LNCAP (cell line): ENCODE data around the gene MCM6.

Source experiments
- CTCF ChIP-seq: fragments of 450-650 bp; IDR thresholded peaks from 2 replicates; pipeline ENCODE4 v1.5.1; 2017; ENCODE audit warnings: mild to moderate bottlenecking

Gene MCM6

GRCh38 chr2:135851858-135852257, 24.4 kb downstream of the MCM6 start:
- no peak for TF ChIP-seq CTCF

DNA sequence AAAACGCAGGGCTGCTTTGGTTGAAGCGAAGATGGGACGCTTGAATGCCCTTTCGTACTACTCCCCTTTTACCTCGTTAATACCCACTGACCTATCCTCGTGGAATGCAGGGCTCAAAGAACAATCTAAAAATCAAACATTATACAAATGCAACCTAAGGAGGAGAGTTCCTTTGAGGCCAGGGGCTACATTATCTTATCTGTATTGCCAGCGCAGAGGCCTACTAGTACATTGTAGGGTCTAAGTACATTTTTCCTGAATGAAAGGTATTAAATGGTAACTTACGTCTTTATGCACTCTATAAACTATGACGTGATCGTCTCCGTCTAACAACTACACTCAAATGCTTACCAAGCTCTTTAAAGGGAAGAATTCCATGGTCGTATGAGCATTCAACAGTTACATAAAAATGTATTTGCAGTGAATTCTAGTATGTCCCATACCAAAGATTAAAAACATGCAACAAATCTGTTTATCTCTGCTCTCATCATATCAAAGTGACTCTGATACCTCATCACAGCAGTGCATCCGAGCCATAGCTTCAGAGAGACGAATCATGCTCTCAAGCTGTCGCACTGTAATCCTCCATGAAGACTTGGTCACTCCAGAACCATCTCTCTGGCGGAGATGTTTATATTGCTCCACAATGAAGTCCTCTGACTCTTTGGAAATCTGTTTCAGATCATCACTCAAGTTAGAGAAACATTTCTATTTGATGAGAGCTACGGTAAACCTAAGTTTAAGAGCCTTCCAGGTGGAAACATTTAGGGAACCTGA, 25.2 kb downstream of the MCM6 start:
- no peak for TF ChIP-seq CTCF

DNA sequence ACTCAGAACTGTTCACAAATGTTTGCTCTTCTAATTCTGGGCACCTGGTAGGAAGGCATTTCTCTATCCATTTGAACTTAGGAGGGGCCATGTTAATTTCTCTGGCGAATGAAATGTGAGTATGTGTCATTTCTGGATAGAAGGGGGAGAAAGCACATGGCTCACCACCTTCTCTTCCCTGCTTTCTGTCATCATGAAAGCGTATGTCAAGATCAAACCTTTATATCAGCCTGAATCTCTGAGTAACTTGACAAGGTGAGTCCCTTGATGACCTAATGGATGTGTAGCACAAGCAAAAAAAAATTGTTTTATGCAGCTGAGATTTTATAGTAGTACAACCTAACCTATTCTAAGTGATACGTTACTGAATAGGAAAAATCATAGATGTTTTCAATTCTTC, 27.2 kb downstream of the MCM6 start:
- TF ChIP-seq CTCF = no peak

DNA sequence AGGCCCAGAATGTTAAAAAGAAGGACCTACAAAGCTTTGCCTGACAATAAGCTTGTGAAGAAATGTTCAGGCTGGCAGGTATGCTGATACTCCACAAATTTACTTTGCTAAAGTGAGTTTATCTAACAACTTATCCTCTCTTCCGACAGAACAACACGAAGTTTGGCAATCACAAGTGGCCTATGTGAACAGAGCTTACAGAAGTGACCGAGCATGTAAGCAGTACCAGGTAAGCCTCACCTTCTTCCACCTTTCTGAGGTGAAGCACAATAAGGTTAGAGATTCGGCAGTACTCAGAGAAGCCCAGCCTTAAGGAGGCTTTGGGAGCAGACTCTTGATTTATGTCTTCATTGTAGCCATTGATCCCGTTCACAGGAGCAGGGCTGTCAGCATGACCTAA, 30.2 kb downstream of the MCM6 start:
- TF ChIP-seq CTCF = no peak

DNA sequence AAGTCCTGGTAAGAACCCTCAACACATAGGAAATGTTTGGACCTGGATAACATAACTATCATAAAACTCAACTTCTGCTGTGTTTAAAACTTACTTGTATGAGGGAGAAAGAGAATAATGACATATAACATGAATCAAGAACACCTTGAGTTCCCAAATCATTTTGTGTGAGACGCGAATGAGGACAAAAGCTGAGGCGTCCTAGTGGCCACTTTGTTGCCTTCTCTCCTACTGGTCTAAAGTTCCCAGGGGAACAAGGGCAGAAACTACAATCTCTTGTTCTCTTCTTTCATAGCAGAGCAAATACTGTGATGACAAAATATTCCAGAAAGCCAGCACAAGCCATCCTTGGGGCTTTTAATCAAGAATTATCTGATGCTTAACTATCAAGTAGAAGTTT, 31.0 kb downstream of the MCM6 start:
- no peak for TF ChIP-seq CTCF

DNA sequence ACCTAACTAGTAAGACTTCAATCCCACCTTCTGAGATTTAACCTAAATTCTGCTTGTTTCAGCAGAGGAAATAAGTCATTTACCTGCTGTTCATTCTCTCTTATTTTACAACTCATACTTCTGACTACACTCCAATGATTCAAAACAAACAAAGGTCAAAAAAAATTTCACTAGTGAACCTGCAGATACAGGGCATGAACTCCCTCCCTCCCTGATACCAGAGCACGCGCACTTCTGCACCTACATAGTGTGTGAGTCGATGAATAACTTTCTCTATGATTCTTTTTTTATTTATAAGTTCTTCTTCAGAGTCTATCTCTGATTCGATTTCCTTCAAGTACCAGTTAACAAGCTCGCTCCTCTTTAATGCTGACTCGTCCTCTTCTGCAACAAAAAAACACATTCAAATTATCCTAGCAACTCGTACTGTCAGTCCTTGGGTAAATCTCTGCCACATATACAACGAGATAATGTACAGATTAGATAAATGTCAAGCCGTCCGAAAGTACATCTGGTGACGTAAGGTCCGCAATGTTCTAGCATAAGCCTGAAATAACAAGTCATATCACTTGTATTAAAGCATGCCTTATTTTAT, 31.8 kb downstream of the MCM6 start:
- TF ChIP-seq CTCF = no peak

DNA sequence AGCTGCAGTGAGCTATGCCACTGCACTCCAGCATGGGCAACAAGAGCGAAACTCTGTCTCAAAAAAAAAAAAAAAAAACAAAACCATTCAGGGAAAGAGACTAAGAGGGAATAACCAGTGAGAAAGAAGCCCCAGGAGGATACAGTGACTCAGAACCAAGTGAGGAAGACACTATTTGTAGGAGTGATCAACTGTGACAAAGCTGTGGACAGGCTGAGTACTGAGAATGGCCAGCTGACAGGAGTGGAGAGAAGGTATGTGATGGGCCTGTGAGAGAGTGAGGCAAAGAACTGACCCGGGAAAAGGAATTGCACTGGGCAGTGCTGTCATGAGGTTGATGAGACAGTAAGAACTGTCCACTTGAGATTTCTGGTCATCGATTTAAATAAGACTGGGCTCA, 32.6 kb downstream of the MCM6 start:
- TF ChIP-seq CTCF = no peak
